ENCODE measurements around the gene HS1BP3.
A peak's percentile ranks its signal among the peaks of the same experiment; 100 is the strongest.

Gene HS1BP3

DNA sequence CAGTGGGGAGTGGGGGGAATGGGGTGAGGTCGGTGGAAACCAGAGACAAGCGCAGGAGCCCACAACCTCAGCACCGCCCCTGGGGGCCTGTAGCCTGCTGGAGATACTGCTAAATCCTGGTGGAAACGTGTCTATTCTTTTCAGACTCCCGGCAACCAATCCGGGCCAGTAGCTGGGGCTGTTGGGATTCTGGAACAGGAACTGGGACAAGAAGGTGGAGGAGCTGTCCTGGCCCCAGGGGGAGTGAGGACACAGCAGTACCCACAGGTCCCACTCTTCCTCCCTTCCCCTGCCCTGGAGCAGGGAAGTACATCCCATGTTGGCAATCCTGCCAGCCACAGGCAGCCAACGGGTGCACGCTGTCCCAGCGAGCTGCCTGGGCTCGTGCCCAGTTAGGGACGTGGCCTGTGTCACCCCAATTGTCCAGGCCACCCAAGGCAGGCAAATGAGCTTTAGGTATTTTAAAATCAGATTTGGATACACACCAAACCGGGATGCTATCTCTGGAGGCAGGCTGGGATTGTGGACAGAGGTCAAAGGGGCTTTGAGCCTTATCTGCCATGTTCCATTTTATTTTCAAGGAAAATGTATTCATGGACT, 51.8 kb downstream of the HS1BP3 start:
- WGBS, 2 experiments, result 90 to 92% methylated on average over 12 of the region's 12 CpGs
- Histone ChIP-seq H3K27me3 (ENCODE audit: control insufficient read depth, insufficient read depth, low read length, poor library complexity, severe bottlenecking) (no peaks in the 10 kb centered on the region), H3K27ac (ENCODE audit: insufficient read depth, low read depth, low read length, poor library complexity, severe bottlenecking) (no peak overlapping the region), H3K4me1 (ENCODE audit: control insufficient read depth, insufficient read depth, low read length) (peaks cover 51% of the 10 kb centered on the region), H3K9me3 (ENCODE audit: control insufficient read depth, low read length) (no peaks in the 10 kb centered on the region), H3K36me3 (ENCODE audit: control insufficient read depth, insufficient read depth, low read length) (no peaks in the 10 kb centered on the region), H3K4me3 (ENCODE audit: insufficient read depth, low read depth, low read length) (no peak overlapping the region)

- 96% methylated on average over 4 to 5 of the region's 6 CpGs for WGBS, 2 experiments
Measured at GRCh38 chr2:20597860-20598183, 53.1 kb downstream of the HS1BP3 start.

DNA sequence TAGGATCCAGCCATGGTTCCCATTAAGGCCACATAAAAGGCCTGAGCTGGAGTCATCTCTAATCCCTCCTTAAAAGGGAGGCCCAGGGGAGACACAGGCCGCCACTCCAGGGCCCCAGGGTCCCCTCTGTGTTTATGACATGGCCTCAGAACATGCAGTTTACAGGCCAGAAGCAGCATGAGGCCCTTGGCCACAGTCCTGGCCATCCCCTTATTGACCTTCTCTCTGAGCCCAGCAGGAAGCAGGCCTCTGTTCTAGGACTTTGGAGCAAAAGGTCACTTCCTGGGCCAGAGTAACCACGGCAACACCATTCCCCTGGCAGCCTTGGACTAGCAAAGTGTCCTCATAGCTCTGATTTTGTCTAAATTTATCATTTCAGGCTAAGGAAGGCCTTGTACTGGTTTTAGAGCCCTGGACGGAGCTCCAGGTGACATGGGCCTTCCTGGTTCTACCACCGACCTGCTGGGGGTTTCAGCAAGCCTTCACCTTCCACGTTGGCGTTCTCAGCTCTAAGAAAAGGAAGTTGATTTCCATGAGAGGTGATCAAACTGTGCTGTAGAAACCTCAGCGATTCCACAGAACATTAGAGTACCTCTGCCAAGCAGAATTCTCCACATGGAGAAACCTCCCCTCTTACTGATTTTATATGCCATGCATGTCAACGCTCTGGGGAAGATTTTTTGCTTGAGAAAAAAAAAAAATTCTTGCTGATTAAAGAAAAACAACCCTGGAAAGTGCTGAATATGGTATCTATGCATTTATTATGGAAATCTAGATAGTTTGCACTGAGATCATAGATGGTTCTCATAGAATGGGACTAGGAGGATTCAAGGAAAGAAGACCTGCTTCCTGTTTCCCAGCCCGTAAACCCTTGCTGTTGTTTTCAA, 53.7 kb downstream of the HS1BP3 start:
- no peaks in the 10 kb centered on the region for H3K27me3 ChIP-seq (ENCODE audit: control insufficient read depth, insufficient read depth, low read length, poor library complexity, severe bottlenecking)
- WGBS, 2 experiments, result 79% methylated on average over 9 of the region's 9 CpGs
- no peak overlapping the region for H3K4me3 ChIP-seq (ENCODE audit: insufficient read depth, low read depth, low read length)
- H3K27ac ChIP-seq (ENCODE audit: insufficient read depth, low read depth, low read length, poor library complexity, severe bottlenecking), result no peak overlapping the region
- H3K36me3 ChIP-seq (ENCODE audit: control insufficient read depth, insufficient read depth, low read length), result no peaks in the 10 kb centered on the region
- H3K9me3 ChIP-seq (ENCODE audit: control insufficient read depth, low read length), result no peaks in the 10 kb centered on the region
- peaks cover 51% of the 10 kb centered on the region for H3K4me1 ChIP-seq (ENCODE audit: control insufficient read depth, insufficient read depth, low read length)

More at GRCh38 chr2:20597860-20598183, 53.1 kb downstream of the HS1BP3 start:
- Histone ChIP-seq H3K36me3 (ENCODE audit: control insufficient read depth, insufficient read depth, low read length) (no peaks in the 10 kb centered on the region), H3K9me3 (ENCODE audit: control insufficient read depth, low read length) (no peaks in the 10 kb centered on the region), H3K27ac (ENCODE audit: insufficient read depth, low read depth, low read length, poor library complexity, severe bottlenecking) (no peak overlapping the region), H3K4me1 (ENCODE audit: control insufficient read depth, insufficient read depth, low read length) (peaks cover 51% of the 10 kb centered on the region), H3K4me3 (ENCODE audit: insufficient read depth, low read depth, low read length) (no peak overlapping the region), H3K27me3 (ENCODE audit: control insufficient read depth, insufficient read depth, low read length, poor library complexity, severe bottlenecking) (no peaks in the 10 kb centered on the region)

DNA sequence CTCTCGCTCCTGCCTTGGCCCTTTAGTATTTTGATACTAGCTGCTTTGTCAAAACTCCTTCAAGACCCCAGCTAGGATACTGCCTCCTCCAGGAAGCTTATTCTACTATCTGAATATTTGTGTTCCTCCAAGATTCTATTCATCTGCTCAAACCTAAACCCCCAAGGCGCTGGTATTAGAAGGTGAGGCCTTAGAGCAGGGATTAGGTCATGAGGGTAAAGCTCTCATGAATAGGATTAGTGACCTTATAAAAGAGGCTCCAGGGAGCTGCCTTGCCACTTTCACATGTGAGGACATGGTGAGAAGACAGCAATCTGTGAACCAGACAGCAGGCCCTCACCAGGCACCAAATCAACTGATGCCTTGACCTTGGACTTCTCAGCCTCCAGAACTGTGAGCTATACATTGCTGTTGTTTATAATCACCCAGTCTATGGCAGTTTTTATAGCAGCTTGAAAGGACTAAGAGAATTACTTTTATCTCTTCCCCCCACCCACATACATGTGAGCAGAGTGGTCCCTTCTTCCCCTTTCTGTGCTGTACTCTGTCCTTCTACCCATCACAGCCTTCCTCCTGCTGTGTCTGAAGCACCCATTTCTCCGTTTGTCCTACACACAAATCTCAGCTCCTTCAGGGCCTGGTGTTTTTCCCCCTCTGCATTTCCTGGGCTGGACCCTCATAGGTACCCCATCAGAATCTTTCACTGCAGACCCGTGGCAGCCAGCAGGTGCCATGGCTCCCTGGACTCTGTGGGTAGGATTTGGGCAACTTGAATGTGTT, 54.5 kb downstream of the HS1BP3 start:
- Histone ChIP-seq H3K4me1 (ENCODE audit: control insufficient read depth, insufficient read depth, low read length) (peaks cover 51% of the 10 kb centered on the region), H3K27ac (ENCODE audit: insufficient read depth, low read depth, low read length, poor library complexity, severe bottlenecking) (peak overlapping the region; percentile 50), H3K27me3 (ENCODE audit: control insufficient read depth, insufficient read depth, low read length, poor library complexity, severe bottlenecking) (no peaks in the 10 kb centered on the region), H3K4me3 (ENCODE audit: insufficient read depth, low read depth, low read length) (no peak overlapping the region), H3K36me3 (ENCODE audit: control insufficient read depth, insufficient read depth, low read length) (no peaks in the 10 kb centered on the region), H3K9me3 (ENCODE audit: control insufficient read depth, low read length) (no peaks in the 10 kb centered on the region)
- 71 to 90% methylated on average over 4 of the region's 4 CpGs for WGBS, 2 experiments

GRCh38 chr2:20595439-20596192, 55.3 kb downstream of the HS1BP3 start:
- no peaks in the 10 kb centered on the region for H3K9me3 ChIP-seq (ENCODE audit: control insufficient read depth, low read length)
- 47 to 54% methylated on average over 14 of the region's 14 CpGs for WGBS, 2 experiments
- peak overlapping the region; percentile 50 for H3K27ac ChIP-seq (ENCODE audit: insufficient read depth, low read depth, low read length, poor library complexity, severe bottlenecking)
- H3K4me3 ChIP-seq (ENCODE audit: insufficient read depth, low read depth, low read length), result no peak overlapping the region
- H3K4me1 ChIP-seq (ENCODE audit: control insufficient read depth, insufficient read depth, low read length), result peaks cover 48% of the 10 kb centered on the region
- H3K27me3 ChIP-seq (ENCODE audit: control insufficient read depth, insufficient read depth, low read length, poor library complexity, severe bottlenecking), result no peaks in the 10 kb centered on the region
- H3K36me3 ChIP-seq (ENCODE audit: control insufficient read depth, insufficient read depth, low read length), result no peaks in the 10 kb centered on the region

DNA sequence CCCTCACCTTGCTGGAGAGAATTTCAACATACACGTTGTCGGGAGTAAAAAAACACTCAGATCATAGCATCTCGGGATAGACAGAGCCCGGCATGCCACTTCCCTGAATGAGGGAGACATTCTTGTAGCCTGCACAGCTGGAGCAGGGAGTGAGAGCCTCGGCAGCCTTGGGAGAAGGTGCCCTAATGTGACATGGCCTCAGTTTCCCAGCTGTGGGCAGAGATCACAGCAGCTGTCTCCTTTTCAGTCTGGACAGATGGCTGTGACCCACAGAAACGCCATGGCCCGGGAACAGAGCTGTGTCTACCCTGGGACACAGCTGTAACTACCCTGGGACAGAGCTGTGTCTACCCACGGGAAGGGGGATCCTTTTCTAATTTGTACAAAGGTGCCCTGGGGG, 55.9 kb downstream of the HS1BP3 start:
- Histone ChIP-seq H3K4me1 (ENCODE audit: control insufficient read depth, insufficient read depth, low read length) (peaks cover 43% of the 10 kb centered on the region), H3K27ac (ENCODE audit: insufficient read depth, low read depth, low read length, poor library complexity, severe bottlenecking) (no peak overlapping the region)
- WGBS, 2 experiments, result 70 to 74% methylated on average over 8 of the region's 8 CpGs

GRCh38 chr2:20594048-20594750, 56.7 kb downstream of the HS1BP3 start:
- 92% methylated on average over 6 of the region's 6 CpGs for WGBS, 2 experiments
- H3K36me3 ChIP-seq (ENCODE audit: control insufficient read depth, insufficient read depth, low read length), result no peaks in the 10 kb centered on the region
- H3K9me3 ChIP-seq (ENCODE audit: control insufficient read depth, low read length), result no peaks in the 10 kb centered on the region
- no peaks in the 10 kb centered on the region for H3K27me3 ChIP-seq (ENCODE audit: control insufficient read depth, insufficient read depth, low read length, poor library complexity, severe bottlenecking)
- H3K4me3 ChIP-seq (ENCODE audit: insufficient read depth, low read depth, low read length), result no peak overlapping the region
- no peak overlapping the region for H3K27ac ChIP-seq (ENCODE audit: insufficient read depth, low read depth, low read length, poor library complexity, severe bottlenecking)
- H3K4me1 ChIP-seq (ENCODE audit: control insufficient read depth, insufficient read depth, low read length), result peaks cover 35% of the 10 kb centered on the region

More for the DNA sequence above, 55.9 kb downstream of the HS1BP3 start:
- Histone ChIP-seq H3K4me3 (ENCODE audit: insufficient read depth, low read depth, low read length) (no peak overlapping the region), H3K9me3 (ENCODE audit: control insufficient read depth, low read length) (no peaks in the 10 kb centered on the region), H3K27me3 (ENCODE audit: control insufficient read depth, insufficient read depth, low read length, poor library complexity, severe bottlenecking) (no peaks in the 10 kb centered on the region), H3K36me3 (ENCODE audit: control insufficient read depth, insufficient read depth, low read length) (no peaks in the 10 kb centered on the region)

DNA sequence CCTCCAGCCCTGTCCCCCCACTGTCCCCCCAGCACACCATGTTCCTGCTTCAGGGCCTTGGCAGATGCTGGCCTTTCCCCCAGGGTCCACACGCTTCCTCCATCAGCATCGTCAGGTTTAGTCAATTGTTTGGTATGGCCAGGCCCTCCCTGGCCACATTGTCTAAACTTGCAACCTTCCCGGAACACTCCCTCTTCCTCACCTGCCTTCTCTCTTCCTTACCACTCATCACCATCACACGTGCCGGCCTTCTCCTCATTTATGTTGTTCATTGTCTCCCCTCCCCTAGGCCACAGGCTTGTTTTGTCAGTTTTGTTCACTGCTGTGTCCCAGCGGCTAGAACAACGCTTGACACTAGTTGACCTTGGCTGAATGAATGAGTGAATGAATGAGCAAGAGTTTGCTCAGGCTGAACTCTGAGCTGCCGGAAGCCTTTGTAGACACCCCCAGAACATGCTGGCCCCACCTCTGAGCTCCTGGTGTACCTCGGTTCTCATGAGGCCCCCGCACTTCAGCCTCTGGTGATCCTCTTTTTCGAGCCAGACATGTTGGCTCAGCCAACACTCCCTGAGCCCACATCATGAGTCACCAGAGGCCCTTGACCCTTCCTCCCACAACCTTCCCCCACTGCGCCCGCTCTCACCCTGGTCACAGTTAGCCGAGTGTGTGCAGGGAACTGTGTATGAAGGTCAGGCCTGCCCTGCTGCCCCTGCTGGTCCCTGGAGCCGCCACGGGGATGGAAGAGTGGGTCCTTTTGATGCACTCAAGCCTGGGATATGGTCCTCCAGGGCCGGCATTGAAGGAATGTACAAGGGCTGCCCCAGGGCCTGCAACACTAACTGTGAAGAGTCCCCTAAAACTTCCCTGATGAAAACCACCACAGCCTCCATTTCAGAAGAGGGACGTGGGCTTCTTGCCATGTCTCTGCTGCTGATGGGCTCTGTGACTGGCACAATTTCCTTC, 57.5 kb downstream of the HS1BP3 start:
- WGBS, 2 experiments, result 93 to 94% methylated on average over 17 of the region's 18 CpGs
- no peak overlapping the region for H3K27ac ChIP-seq (ENCODE audit: insufficient read depth, low read depth, low read length, poor library complexity, severe bottlenecking)
- H3K27me3 ChIP-seq (ENCODE audit: control insufficient read depth, insufficient read depth, low read length, poor library complexity, severe bottlenecking), result no peaks in the 10 kb centered on the region
- H3K4me1 ChIP-seq (ENCODE audit: control insufficient read depth, insufficient read depth, low read length), result peaks cover 30% of the 10 kb centered on the region
- no peak overlapping the region for H3K4me3 ChIP-seq (ENCODE audit: insufficient read depth, low read depth, low read length)
- H3K9me3 ChIP-seq (ENCODE audit: control insufficient read depth, low read length), result no peaks in the 10 kb centered on the region
- H3K36me3 ChIP-seq (ENCODE audit: control insufficient read depth, insufficient read depth, low read length), result no peaks in the 10 kb centered on the region

Data from ectodermal cell (in vitro differentiated cells).